Measurements from ENCODE around the gene SOBP.
"Not testable (repeated sequence)": the region's sequence is repeated elsewhere in the genome, so short reads cannot be mapped to it uniquely, and the experiment has no call there.

SOBP gene

GRCh38 chr6:107532706-107533105 lies 42.8 kb downstream of the SOBP start:
- DNase-seq = no peak

- DNase-seq = no peak
Measured at GRCh38 chr6:107533415-107534059, 43.6 kb downstream of the SOBP start.

DNA sequence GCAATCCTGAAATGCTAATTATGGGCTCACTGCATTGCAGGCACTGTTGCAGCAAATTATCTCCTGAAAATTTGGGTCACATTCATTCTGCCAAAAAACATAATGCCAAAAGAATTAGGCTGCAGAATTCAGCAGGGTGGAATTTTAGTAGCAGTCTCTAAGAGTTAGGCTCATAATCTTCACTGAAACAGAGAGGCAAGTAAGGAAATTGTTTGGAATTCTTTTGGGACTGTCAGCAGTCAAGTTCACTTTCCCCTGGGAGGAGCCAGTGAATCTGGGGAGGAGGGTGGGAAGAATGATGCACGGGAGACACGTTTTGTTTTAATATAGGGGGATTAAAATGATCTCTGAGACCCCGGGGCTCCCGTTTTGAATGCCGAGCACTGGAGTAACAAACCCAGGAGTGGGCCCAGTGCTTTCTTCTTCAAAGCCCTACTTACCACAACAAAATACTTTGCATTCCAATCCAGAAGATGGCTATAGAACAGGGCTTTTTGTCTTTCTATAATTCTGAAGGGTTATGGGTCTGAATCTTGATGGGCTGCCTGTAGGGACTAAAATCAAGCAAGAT lies 44.7 kb downstream of the SOBP start:
- no peak for DNase-seq

DNA sequence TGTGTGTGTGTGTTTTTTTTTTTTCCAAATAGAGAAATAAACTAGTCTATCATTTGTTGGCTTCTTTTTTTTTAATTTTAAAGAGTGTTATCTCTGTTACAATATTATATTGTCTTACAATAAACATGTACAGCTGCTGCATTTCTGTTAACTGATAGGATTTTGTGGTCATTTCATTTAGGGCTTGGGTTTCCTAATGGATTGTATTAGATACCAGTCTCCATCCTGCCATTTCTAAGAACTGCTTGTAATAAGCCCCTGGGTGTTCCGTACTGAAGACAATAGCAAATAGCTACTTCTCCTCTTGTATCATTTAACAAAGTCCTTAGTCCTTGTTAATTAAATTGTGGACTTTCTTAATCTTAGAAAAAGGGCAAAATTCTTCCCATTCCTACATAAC lies 45.7 kb downstream of the SOBP start:
- DNase-seq = no peak

GRCh38 chr6:107536180-107536961 lies 46.5 kb downstream of the SOBP start:
- DNase-seq = peak; percentile 32

- DNase-seq = no peak
Measured at GRCh38 chr6:107537559-107537958, 47.6 kb downstream of the SOBP start.

- DNase-seq = no peak
Measured at GRCh38 chr6:107538856-107539387, 49.0 kb downstream of the SOBP start.

DNA sequence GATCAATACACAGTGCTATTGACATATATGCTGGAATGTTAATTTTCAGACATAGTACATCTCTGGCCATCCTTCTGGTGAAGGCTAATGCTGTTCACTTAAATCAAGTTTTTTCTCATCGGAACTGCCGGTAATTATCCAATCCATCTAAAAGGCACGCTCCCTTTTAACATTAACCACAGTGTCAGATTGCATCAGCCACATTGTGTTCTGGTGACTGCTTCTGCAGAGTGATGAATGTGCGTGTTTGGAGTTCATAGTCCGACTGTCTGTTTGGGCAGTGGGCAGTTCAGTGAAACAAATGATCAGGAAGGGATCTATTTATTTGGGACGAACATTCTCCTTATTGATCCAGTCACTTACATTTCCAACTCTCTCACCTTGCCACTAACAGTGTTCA lies 49.5 kb downstream of the SOBP start:
- DNase-seq = no peak

DNA sequence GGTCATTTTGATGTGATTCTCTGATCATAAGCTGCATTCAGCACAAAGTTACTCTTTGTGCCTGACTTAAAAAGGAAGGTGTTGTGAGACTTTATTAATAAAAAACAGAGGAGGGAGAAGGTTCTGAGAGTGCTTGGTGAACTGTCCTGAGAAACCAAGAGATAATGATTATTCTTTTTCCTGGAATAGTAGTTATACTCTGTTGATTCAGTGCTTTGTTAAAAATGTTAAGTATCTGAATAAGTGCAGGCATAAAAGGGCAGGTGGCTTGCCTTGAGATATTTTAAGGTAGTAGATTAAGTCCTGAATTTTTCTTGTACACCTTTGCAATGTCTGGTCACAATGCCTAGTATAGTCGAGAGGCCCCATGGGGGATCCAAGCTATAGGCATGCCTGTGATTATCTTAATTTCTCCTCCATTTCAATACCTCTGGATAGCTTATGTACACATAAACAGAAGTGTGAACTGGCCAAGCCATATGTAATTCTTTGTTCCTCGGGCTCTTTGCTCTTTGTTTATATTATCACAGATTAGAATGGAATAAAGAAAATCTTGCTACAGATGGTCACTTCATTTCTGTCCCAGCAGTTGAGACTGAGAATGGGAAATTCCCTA lies 50.0 kb downstream of the SOBP start:
- DNase-seq = no peak

DNA sequence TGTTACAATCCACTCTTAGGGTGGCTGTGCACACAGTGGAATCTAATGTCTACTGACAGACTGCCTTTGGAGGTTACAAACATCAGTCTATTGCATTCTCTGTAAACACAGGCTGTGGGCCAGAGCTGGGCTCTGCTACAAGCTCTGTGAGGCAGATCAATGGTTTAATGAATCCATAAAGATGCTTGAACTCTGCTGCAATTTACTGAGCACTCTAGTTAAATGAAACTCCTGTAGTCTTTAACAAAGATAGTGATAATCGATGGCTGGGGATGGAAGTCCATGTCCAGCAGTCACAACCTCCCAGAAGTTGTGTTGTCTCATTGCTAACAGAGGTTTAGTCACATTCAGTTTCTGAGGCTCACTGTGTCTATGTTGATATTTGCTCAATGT lies 50.5 kb downstream of the SOBP start:
- no peak for DNase-seq

- DNase-seq = no peak
Measured at GRCh38 chr6:107542192-107542668, 52.3 kb downstream of the SOBP start.

- no peak for DNase-seq
Measured at GRCh38 chr6:107543088-107543487, 53.2 kb downstream of the SOBP start.

DNA sequence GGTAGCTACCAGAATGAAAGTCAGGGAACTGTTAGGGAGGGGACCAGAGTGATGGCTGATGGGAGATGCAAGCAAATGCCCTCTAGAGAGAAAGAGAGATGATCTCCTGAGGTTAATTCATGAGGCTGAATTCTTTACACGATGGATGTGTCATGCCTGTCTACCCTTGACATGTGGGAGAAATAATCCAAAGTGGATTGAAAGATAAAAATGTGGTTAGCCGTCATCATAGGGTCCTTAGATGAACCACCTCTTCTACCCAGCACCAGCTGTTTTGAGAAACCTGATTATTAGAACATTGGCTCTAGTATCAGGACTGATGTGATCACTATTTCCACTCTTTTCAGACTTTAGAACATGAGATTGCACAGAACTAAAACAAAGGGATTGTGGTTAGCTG lies 53.6 kb downstream of the SOBP start:
- DNase-seq = no peak

DNA sequence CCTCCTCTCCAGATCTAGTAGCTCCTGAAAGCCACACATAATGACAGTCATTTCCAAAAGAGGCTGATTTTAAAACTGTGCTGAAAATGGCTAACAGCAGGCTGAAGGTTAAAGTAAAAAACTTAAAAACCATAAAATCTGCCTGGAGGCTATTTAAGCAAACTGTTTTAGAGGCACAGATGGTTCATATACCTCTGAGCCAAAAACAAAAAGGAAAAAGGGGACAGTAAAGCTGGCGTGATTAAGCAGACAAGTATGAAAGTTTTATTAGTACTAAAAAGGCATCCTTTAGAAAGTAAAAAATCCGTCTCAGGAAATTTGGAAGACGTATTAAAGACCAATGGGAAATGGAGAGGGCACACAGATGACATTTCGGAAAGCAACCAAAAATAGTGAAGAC lies 55.8 kb downstream of the SOBP start:
- no peak for DNase-seq

DNA sequence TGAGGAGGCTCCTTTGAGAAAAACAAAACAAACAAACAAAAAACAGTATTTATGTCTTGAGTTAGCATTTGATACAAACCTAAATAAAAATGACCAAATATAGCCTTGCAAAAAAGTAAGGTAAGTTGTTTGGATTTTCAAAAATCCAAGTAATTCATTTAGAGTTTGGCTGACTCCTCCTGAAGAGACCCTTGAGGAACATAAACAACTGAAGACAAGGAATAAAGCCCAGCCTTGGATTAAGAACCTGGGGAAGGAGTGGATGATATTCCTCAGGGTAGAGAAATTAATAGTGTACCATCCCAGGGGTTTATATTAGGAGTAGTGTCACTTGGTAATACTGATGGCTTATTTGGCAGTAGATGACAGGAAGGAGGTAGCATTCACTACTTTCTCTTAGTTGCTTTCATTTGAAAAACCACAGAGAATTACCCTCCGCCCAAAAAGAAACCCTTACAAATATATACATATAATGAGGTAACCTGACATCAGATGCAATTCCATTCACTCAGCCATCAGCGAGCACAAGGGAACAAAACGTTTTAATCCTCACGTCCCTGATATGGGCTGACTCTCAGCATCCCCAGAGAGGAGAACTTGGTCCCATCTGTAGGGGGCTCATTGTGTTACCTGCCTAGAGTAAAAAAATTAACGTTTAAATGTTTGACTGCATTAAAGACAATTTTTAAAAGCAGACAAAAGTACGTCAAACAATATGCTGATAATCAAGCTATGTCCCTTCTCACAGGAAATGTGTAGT lies 57.0 kb downstream of the SOBP start:
- DNase-seq = no peak

- DNase-seq = no peak
Measured at GRCh38 chr6:107547451-107547840, 57.5 kb downstream of the SOBP start.

DNA sequence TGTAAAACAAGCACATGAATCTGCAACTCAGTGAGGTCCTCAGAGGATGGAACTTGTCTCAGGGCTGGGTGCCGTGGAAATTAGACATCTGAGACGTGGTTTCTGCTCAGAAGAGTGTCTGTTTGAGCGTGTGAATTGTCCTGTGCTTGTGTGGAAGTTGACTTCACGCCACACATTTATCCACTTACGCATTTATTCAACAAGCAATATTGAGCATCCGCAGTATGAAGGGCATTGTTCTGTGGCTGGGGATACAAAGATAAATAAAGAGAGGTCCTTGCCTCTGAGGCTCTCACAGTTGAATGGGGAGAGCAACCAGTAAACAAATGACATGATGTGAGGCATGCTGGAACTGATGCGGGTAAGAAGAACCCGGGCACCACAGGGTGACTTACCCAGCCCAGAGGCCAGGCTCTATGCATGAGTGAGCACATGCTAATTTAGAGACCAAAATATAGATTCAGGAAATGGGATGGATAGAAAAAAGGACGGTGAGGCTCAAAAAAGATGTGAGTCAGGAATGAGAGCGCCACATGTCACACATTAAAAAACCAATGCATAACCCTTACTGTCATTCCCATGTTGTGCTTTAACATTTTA lies 60.4 kb downstream of the SOBP start:
- no peak for DNase-seq

GRCh38 chr6:107550906-107551305 lies 61.0 kb downstream of the SOBP start:
- no peak for DNase-seq

DNA sequence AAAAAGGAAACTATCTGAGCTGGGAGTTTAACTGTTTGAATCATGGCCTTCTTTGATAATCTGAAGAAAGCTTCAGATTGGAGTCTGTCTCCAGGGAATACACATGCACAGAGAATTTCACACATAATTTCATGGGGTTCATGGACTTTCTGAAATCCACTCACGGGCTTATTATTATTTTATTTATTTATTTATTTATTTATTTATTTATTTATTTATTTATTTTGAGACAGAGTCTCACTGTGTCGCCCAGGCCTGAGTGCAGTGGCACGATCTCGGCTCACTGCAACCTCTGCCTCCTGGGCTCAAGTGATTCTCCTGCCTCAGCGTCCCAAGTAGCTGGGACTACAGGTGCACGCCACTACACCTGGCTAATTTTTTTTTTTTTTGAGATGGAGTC lies 63.2 kb downstream of the SOBP start:
- not testable (repeated sequence) for DNase-seq

GRCh38 chr6:107554326-107554725 lies 64.4 kb downstream of the SOBP start:
- no peak for DNase-seq

- DNase-seq = no peak
Measured at GRCh38 chr6:107554918-107555317, 65.0 kb downstream of the SOBP start.

DNA sequence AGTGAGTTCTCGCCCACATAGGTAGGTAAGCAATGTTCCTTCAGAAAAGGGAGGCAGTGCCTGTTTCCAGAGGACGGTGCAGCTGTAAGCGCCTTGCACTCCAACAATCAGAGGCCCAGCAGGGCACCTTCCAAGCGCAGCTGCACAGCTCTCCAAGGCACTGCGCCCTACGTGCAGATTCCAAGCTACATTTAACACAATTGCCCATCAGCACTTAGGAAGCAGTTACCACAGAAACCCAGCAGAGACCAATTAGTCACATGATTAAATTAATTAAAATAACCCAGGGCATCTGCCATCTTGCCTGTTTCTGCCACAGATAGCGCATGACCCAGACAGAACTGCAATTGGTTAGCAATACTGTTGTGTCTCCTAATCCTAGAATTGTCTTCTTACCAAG lies 65.5 kb downstream of the SOBP start:
- DNase-seq = no peak
